Motor neuron (in vitro differentiated cells): ENCODE results near the gene QSER1. TPM values are rescaled to one million over a fixed set of nuclear protein-coding genes. Genes with fewer than 3 reads are reported as not detected.
A peak's percentile ranks its signal among the peaks of the same experiment; 100 is the strongest.
"Not testable (repeated sequence)": the region's sequence is repeated elsewhere in the genome, so short reads cannot be mapped to it uniquely, and the experiment has no call there.

Experiments
- ATAC-seq, 8 experiments: fragments of 200-7000 bp; cut with Tn5 transposase; replicated peaks in 6 of 8; 2 replicates each; pipeline ENCODE4 v1.8.0; 2021; ENCODE audit warnings: mild to moderate bottlenecking in 8 of 8, moderate library complexity in 8 of 8
- H3K27ac ChIP-seq, 2 donors: fragments of 250-450 bp; sonication (Bioruptor Pico); 2 replicates each; pipeline ENCODE4 v1.9.0; 2021; ENCODE audit warnings: antibody characterized with exemption in 2 of 2, mild to moderate bottlenecking in 2 of 2, moderate library complexity in 1 of 2
- H3K4me1 ChIP-seq, 2 donors: fragments of 250-450 bp; sonication (Bioruptor Pico); replicated peaks in 1 of 2; 2 replicates each; pipeline ENCODE4 v1.6.1; 2021; ENCODE audit warnings: antibody characterized with exemption in 2 of 2, mild to moderate bottlenecking in 2 of 2, moderate library complexity in 1 of 2
- H3K4me3 ChIP-seq, 5 donors: fragments of 250-450 bp; sonication (Bioruptor Pico); 2 replicates each; pipeline ENCODE4 v1.9.0; 2021; ENCODE audit warnings: antibody characterized with exemption in 5 of 5, mild to moderate bottlenecking in 5 of 5, moderate library complexity in 4 of 5
- WGBS, 10 experiments: fragments of 450-650 bp; shearing (Covaris generic); methylation state at CpG; one replicate each; pipeline ENCODE4 v1.0.0; 2022; 5-methylcytosine and 5-hydroxymethylcytosine counted together
- in situ Hi-C, 9 experiments: fragments of 400-800 bp; cut with MboI; loops; one replicate each; pipeline ENCODE4 v1.15.0; 2021; ENCODE audit warnings: low sequenced_read_pairs in 9 of 9, low pct_unique_long_range_greater_than_20kb in 2 of 9; ENCODE audit not compliant: unreplicated experiment in 9 of 9
- total RNA-seq, 8 experiments: library from RNA; unstranded; fragments of 300-600 nt; gene quantifications; 2 replicates each; pipeline versions ENCODE4 v1.2.3 to v1.2.4, GENCODE V29; 2022

Gene QSER1
- total RNA-seq, 8 experiments from 2014 or later: 22.5 to 96.3 (median 41.3) TPM

- ATAC-seq: no peak
- in situ Hi-C loops: no loop called here
- WGBS, 10 experiments: 34 to 73% (median 52%) methylated on average over 1 to 4 of the region's 4 CpGs
These were observed 11.3 kb upstream of the QSER1 start for GRCh38 chr11:32881286-32881685.

GRCh38 chr11:32883421-32883820 lies 9.2 kb upstream of the QSER1 start:
- in situ Hi-C loops: no loop called here
- WGBS, 10 experiments: 4 to 90% (median 60%) methylated on average over 1 to 3 of the region's 3 CpGs; no CpG with 5 or more reads in 1 of the 10 experiments

More at GRCh38 chr11:32881286-32881685, 11.3 kb upstream of the QSER1 start:
- H3K4me1 ChIP-seq: no peaks in the 10 kb centered on the region
- no peak overlapping the region for H3K4me3 ChIP-seq
- H3K27ac ChIP-seq: no peak overlapping the region

GRCh38 chr11:32884023-32884422 lies 8.6 kb upstream of the QSER1 start:
- peak in 1 of 8 experiments; percentile 42 for ATAC-seq
- Histone ChIP-seq H3K27ac (no peak overlapping the region), H3K4me3 (no peak overlapping the region), H3K4me1 (no peaks in the 10 kb centered on the region)
- WGBS, 10 experiments: 0 to 100% (median 89%) methylated on average over 1 to 3 of the region's 3 CpGs
- in situ Hi-C loops: no loop called here

More at GRCh38 chr11:32883421-32883820, 9.2 kb upstream of the QSER1 start:
- ATAC-seq: peak in 3 of 8 experiments; percentile 94 to 97 (median 97)
- Histone ChIP-seq H3K27ac (no peak overlapping the region), H3K4me3 (no peak overlapping the region), H3K4me1 (no peaks in the 10 kb centered on the region)

GRCh38 chr11:32884770-32885384 lies 7.7 kb upstream of the QSER1 start:
- Histone ChIP-seq H3K4me3 (no peak overlapping the region), H3K27ac (no peak overlapping the region), H3K4me1 (no peaks in the 10 kb centered on the region)
- WGBS, 10 experiments: 50 to 100% (median 82%) methylated on average over 1 to 2 of the region's 3 CpGs; no CpG with 5 or more reads in 4 of the 10 experiments
- in situ Hi-C loops: no loop called here
- peak; percentile 27 to 74 (median 56) for ATAC-seq

GRCh38 chr11:32885556-32885955 lies 7.1 kb upstream of the QSER1 start:
- in situ Hi-C loops: no loop called here
- ATAC-seq: no peak
- no peaks in the 10 kb centered on the region for H3K4me1 ChIP-seq
- no peak overlapping the region for H3K27ac ChIP-seq
- no peak overlapping the region for H3K4me3 ChIP-seq
- WGBS, 10 experiments: 60 to 100% (median 83%) methylated on average over 1 to 9 of the region's 9 CpGs; no CpG with 5 or more reads in 1 of the 10 experiments

- 33 to 100% (median 83%) methylated on average over 1 to 2 of the region's 3 CpGs; no CpG with 5 or more reads in 3 of the 10 experiments for WGBS, 10 experiments
- in situ Hi-C loops: no loop called here
- no peak overlapping the region for H3K27ac ChIP-seq
- ATAC-seq: no peak
- H3K4me1 ChIP-seq: peaks cover 0 to 1% of the 10 kb centered on the region in 2 donors
- no peak overlapping the region for H3K4me3 ChIP-seq
These were observed 6.4 kb upstream of the QSER1 start for GRCh38 chr11:32886180-32886579.

GRCh38 chr11:32887707-32888383 lies 4.8 kb upstream of the QSER1 start:
- H3K4me3 ChIP-seq, ATAC-seq, H3K27ac ChIP-seq, H3K4me1 ChIP-seq, in situ Hi-C loops: not testable (repeated sequence)
- 79 to 100% (median 93%) methylated on average over 2 to 9 of the region's 20 CpGs; no CpG with 5 or more reads in 2 of the 10 experiments for WGBS, 10 experiments

GRCh38 chr11:32888384-32888710 lies 4.3 kb upstream of the QSER1 start:
- ATAC-seq, H3K4me3 ChIP-seq, H3K27ac ChIP-seq, H3K4me1 ChIP-seq, in situ Hi-C loops: not testable (repeated sequence)
- 93 to 100% (median 100%) methylated on average over 1 to 3 of the region's 17 CpGs; no CpG with 5 or more reads in 7 of the 10 experiments for WGBS, 10 experiments

GRCh38 chr11:32888805-32889204 lies 3.8 kb upstream of the QSER1 start:
- H3K27ac ChIP-seq: no peak overlapping the region
- in situ Hi-C loops: no loop called here
- no peak overlapping the region for H3K4me3 ChIP-seq
- no peak for ATAC-seq
- H3K4me1 ChIP-seq: peaks cover 0 to 7% of the 10 kb centered on the region in 2 donors

- H3K27ac ChIP-seq: no peak overlapping the region
These were observed 1.6 kb upstream of the QSER1 start for GRCh38 chr11:32890843-32891656.

GRCh38 chr11:32891657-32892354 lies 805 bp upstream of the QSER1 start:
- WGBS, 10 experiments: 0 to 15% (median 6%) methylated on average over 3 to 10 of the region's 10 CpGs; no CpG with 5 or more reads in 1 of the 10 experiments
- in situ Hi-C loops: no loop called here
- Histone ChIP-seq H3K4me1 (peaks cover 4 to 16% of the 10 kb centered on the region in 2 donors), H3K4me3 (peak overlapping the region; percentile 48 to 89 (median 80)), H3K27ac (peak overlapping the region; percentile 94 to 98)
- ATAC-seq: peak in 1 of 8 experiments; percentile 12

More at GRCh38 chr11:32890843-32891656, 1.6 kb upstream of the QSER1 start:
- WGBS, 10 experiments: 17 to 60% (median 33%) methylated on average over 1 to 11 of the region's 11 CpGs
- in situ Hi-C loops: no loop called here
- ATAC-seq: no peak
- peak overlapping the region; percentile 48 to 89 (median 80) for H3K4me3 ChIP-seq
- peaks cover 4 to 16% of the 10 kb centered on the region in 2 donors for H3K4me1 ChIP-seq

- no CpG with 5 or more reads among the region's 32 CpGs for WGBS, 10 experiments
- Histone ChIP-seq H3K4me3 (peak overlapping the region; percentile 48 to 89 (median 80)), H3K27ac (peak overlapping the region; percentile 94 to 98), H3K4me1 (peaks cover 4 to 16% of the 10 kb centered on the region in 2 donors)
- in situ Hi-C loops: no loop called here
- no peak for ATAC-seq
These were observed 407 bp downstream of the QSER1 start for GRCh38 chr11:32893093-32893342.
